ENCODE results near the gene OASL.

OASL gene

DNA sequence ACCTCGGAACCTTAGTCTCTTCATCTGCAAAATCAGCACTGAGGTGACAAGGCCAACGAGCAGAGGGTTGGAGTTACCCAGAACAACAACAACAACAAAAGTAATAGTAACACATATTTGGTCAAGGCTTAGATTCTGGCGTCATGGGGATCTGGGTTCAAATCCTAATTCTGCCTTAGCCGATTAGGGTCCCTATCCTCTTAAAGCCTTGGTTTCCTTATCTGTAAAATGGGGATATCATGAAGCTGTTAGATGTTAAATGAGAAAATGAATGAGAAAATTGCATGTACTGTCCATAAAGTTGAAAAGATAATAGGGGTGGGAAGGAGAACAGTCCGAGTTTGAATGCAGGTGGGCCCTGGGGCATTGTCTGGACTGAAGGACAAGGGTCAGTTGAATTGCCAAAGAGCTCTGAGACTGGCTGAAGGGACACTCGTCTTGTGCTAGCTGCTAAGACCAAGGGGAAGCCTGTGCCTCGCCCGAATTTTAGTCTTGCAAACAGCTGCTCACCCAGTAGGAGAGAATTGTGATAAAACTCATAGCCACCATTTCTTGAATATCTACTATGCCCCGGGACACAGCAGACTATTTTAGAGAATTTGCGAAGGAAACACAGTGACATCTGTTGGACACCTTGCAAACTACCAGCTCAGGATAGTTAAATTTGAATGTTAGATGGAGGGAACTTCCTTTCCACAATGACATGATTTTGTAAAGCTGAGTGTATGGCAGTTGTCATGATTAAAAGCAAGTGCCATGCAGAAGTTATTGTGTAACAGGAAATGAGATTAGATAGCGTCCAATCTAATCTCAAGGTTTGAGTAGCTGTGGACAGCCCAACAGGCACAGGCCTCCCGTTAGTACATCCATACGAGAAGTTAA lies 67.5 kb downstream of the OASL start:
- peak; percentile 24 for DNase-seq (ENCODE audit: extremely low read depth, low read depth)
- TF ChIP-seq, protein P1, sequence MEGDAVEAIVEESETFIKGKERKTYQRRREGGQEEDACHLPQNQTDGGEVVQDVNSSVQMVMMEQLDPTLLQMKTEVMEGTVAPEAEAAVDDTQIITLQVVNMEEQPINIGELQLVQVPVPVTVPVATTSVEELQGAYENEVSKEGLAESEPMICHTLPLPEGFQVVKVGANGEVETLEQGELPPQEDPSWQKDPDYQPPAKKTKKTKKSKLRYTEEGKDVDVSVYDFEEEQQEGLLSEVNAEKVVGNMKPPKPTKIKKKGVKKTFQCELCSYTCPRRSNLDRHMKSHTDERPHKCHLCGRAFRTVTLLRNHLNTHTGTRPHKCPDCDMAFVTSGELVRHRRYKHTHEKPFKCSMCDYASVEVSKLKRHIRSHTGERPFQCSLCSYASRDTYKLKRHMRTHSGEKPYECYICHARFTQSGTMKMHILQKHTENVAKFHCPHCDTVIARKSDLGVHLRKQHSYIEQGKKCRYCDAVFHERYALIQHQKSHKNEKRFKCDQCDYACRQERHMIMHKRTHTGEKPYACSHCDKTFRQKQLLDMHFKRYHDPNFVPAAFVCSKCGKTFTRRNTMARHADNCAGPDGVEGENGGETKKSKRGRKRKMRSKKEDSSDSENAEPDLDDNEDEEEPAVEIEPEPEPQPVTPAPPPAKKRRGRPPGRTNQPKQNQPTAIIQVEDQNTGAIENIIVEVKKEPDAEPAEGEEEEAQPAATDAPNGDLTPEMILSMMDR (IDR thresholded peaks at IDR 0.05; ENCODE audit: low read depth, low read length): peak; percentile 82

DNA sequence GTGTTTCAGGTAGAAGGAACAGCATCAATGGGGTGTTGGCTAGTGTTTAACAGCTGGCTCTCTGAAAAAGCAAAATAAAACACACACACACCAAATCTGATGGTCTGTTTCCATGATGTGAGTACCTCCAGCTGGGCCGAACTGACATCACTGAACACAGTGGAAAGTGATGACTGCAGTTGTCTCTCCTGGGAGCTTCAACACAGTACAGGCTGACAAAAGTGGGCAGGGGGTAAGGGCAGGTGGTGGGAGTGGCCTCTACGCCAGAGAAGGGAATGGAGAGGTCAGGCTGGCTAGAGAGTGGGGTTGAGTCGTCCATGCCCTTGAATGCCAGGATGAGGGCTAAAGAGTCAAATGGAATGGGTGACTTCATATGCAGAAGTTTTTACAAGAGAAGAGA lies 68.7 kb downstream of the OASL start:
- TF ChIP-seq, protein P1 (IDR thresholded peaks at IDR 0.05; ENCODE audit: low read depth, low read length): no peak
- DNase-seq (ENCODE audit: extremely low read depth, low read depth): no peak

Measured in AG09319 (cell line).